BE2C (cell line): ENCODE results near the gene XRCC5.

ENCODE experiments used
- DNase-seq: peaks from one replicate; pipeline ENCODE4 v3.0.0-alpha.2; 2020
- H3K27me3 ChIP-seq: fragments of 250-450 bp; sonication (Bioruptor Pico); 2 replicates; pipeline ENCODE4 v1.5.1; 2020; ENCODE audit warnings: mild to moderate bottlenecking
- H3K36me3 ChIP-seq: fragments of 250-450 bp; sonication (Bioruptor Pico); 2 replicates; pipeline ENCODE4 v1.5.1; 2020; ENCODE audit warnings: mild to moderate bottlenecking
- H3K4me1 ChIP-seq: fragments of 250-450 bp; sonication (Bioruptor Pico); 2 replicates; pipeline ENCODE4 v1.5.1; 2020
- H3K4me3 ChIP-seq: 2 replicates; pipeline ENCODE4 v1.5.1; 2011; ENCODE audit warnings: low read depth, low read length
- H3K9me3 ChIP-seq: fragments of 250-450 bp; sonication (Bioruptor Pico); 2 replicates; pipeline ENCODE4 v1.5.1; 2020
- TF ChIP-seq, protein P1 (sequence below): IDR thresholded peaks from 2 replicates; pipeline ENCODE4 v1.5.1; 2012; ENCODE audit warnings: mild to moderate bottlenecking, low read depth, low read length

XRCC5 gene

DNA sequence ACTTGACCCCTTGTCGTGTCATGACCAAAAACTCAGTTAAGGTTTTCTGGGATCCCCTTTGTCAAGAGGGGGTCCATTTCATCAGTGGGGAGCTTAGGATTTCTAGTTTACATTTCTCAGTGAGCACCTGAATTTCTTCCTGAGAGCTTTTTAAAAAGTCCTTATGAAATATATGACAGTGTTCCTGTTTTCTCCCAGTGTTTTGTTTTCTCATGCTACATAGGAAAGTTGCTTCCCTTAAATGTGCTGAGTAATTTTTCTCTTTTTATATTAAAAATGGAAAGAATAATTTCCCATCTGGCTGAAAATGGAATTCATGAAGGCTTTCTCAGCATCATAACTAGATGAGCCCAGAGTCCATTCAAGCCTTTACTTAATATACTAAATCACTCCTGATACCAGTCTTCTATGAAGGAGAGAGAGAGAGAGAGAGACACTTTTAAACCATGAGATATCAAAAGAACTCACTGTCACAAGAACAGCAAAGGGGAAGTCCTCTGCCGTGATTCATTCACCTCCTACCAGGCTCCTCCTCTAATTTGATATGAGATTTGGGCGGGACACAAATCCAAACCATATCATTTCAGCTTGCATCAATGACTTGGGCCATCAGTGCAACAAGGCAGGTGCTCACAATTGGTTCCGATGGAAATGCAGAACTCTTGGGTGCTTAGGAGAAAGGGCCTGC is 61.1 kb downstream of the XRCC5 start:
- Histone ChIP-seq H3K9me3 (no peaks in the 10 kb centered on the region), H3K4me3 (no peak overlapping the region), H3K27me3 (no peaks in the 10 kb centered on the region), H3K36me3 (peaks cover 93% of the 10 kb centered on the region), H3K4me1 (no peaks in the 10 kb centered on the region; the same call in 1 of the 2 replicates)
- TF ChIP-seq, protein P1, sequence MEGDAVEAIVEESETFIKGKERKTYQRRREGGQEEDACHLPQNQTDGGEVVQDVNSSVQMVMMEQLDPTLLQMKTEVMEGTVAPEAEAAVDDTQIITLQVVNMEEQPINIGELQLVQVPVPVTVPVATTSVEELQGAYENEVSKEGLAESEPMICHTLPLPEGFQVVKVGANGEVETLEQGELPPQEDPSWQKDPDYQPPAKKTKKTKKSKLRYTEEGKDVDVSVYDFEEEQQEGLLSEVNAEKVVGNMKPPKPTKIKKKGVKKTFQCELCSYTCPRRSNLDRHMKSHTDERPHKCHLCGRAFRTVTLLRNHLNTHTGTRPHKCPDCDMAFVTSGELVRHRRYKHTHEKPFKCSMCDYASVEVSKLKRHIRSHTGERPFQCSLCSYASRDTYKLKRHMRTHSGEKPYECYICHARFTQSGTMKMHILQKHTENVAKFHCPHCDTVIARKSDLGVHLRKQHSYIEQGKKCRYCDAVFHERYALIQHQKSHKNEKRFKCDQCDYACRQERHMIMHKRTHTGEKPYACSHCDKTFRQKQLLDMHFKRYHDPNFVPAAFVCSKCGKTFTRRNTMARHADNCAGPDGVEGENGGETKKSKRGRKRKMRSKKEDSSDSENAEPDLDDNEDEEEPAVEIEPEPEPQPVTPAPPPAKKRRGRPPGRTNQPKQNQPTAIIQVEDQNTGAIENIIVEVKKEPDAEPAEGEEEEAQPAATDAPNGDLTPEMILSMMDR, result no peak
- no peak for DNase-seq

DNA sequence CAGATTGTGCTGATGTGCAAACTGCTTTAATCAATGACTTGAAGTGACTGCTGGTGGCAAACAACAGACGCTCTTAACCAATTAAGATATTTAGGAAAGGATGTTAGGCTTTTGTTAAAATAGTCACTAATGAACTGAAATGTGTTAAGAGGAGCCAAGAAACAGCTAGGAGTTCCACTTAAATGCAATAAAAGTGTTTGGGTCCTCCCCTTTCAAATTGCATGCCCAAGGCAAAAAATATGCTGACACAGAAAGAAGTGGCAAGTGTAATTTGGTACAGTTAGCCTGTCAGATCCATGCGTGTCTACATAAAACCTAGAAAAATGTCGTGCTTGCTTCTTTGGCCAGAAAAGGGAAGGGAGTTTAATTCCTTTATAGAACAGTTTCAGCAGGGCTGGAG is 61.9 kb downstream of the XRCC5 start:
- no peak for DNase-seq
- TF ChIP-seq, protein P1, result no peak
- H3K9me3 ChIP-seq, result no peaks in the 10 kb centered on the region

DNA sequence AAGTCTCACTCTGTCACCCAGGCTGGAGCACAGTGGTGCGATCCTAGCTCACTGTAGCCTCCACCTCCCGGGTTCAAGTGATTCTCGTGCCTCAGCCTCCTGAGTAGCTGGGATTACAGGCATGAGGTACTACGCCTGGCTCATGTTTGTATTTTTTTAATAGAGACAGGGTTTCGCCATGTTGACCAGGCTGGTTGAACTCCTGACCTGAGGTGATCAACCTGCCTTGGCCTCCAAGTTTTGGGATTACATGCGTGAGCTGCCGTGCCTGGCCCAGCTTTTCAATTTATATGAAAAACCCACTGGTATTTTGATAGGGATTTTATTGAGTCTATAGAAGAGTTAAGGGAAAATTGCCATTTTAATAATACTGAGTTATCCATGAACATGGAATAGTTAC is 63.3 kb downstream of the XRCC5 start:
- Histone ChIP-seq H3K9me3 (no peaks in the 10 kb centered on the region), H3K36me3 (peaks cover 88% of the 10 kb centered on the region), H3K27me3 (no peaks in the 10 kb centered on the region), H3K4me3 (no peak overlapping the region), H3K4me1 (no peaks in the 10 kb centered on the region)
- TF ChIP-seq, protein P1, result no peak
- DNase-seq, result no peak

More for the DNA sequence above, 61.9 kb downstream of the XRCC5 start:
- Histone ChIP-seq H3K4me1 (no peaks in the 10 kb centered on the region; the same call in 1 of the 2 replicates), H3K4me3 (no peak overlapping the region), H3K36me3 (peaks cover 93% of the 10 kb centered on the region), H3K27me3 (no peaks in the 10 kb centered on the region)

DNA sequence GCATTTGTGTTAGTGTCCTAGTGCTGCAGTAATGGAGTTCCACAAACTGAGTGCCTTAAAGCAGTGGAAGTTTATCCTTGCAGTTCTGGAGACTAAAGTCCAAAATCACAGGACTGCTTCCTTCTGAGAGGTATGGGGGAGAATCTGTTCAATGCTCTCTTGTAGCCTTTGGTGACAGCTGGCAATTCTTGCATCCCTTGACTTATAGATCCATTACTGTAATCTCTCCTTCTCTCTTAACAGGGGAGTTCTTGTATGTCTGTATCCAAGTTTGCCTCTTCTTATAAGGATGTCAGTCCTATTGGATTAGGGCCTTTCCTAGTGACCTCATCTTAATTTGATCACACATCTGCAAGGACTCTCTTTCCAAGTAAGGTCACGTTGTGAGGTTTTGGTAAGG is 69.9 kb downstream of the XRCC5 start:
- TF ChIP-seq, protein P1, result no peak
- no peak overlapping the region for H3K4me3 ChIP-seq
- peaks cover 71% of the 10 kb centered on the region for H3K36me3 ChIP-seq
- peaks cover 9% of the 10 kb centered on the region for H3K4me1 ChIP-seq
- H3K9me3 ChIP-seq, result no peaks in the 10 kb centered on the region
- no peak for DNase-seq
- H3K27me3 ChIP-seq, result no peaks in the 10 kb centered on the region

GRCh38 chr2:216181351-216181750 is 72.2 kb downstream of the XRCC5 start:
- no peak for DNase-seq
- Histone ChIP-seq H3K27me3 (no peaks in the 10 kb centered on the region), H3K9me3 (no peaks in the 10 kb centered on the region), H3K36me3 (peaks cover 57% of the 10 kb centered on the region), H3K4me3 (no peak overlapping the region), H3K4me1 (peaks cover 15% of the 10 kb centered on the region)
- TF ChIP-seq, protein P1, result no peak

- TF ChIP-seq, protein P1, result no peak
- H3K36me3 ChIP-seq, result peaks cover 59% of the 10 kb centered on the region
- no peaks in the 10 kb centered on the region for H3K9me3 ChIP-seq
- DNase-seq, result peak; percentile 26
- peaks cover 17% of the 10 kb centered on the region for H3K4me1 ChIP-seq
- no peak overlapping the region for H3K4me3 ChIP-seq
- no peaks in the 10 kb centered on the region for H3K27me3 ChIP-seq
Measured at GRCh38 chr2:216181953-216182461, 72.9 kb downstream of the XRCC5 start.
